GM21825 (cell line): ENCODE results near the gene FAT1.
"Not testable (repeated sequence)": the region's sequence is repeated elsewhere in the genome, so short reads cannot be mapped to it uniquely, and the experiment has no call there.

ENCODE experiments used
- ATAC-seq: cut with Tn5 transposase; IDR thresholded peaks from one replicate; pipeline ENCODE4 v1.9.1; 2021; ENCODE audit warnings: mild to moderate bottlenecking, moderate library complexity; ENCODE audit not compliant: unreplicated experiment

FAT1 gene

GRCh38 chr4:186660403-186660802, 63.3 kb downstream of the FAT1 start:
- ATAC-seq: no peak

DNA sequence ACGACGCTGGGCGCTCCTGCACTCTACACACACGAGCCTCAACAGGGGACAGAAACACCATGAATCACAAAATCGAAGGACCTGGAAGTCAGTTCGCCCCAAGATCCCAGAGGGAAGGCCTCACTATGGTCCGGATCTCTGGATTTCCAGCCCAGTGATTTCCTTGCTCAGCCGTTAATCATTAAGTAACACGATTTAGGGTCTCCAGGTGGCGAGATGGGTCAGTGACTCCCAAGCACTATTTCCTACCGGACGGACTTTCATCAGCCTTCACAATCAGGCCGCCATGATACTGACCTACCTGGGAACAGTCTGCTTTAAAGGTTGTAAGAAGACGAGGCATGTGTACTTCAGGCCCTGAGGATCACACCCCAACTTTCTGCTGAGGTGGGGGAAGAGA, 63.7 kb downstream of the FAT1 start:
- no peak for ATAC-seq

GRCh38 chr4:186659456-186659855, 64.2 kb downstream of the FAT1 start:
- ATAC-seq: not testable (repeated sequence)

- no peak for ATAC-seq
These were observed 65.0 kb downstream of the FAT1 start for GRCh38 chr4:186658657-186659056.

DNA sequence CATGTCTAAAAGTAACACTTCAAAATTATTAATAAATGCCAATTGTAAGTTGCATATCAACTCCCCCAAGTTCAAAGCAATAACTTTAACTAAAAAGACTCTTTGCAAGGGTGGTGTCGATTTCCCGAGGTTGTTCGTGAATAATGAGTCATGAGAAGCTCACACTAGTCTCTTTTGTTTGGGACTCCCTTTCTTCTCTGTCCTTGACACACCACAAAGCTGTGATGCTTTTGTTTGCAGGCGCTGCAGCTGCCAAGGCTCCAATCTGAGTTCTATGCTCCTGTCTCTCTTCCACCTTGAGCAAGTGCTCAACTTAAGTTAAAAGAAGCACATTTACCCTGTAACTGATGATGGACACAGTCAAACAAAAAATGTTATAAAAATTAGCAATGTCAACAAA, 65.9 kb downstream of the FAT1 start:
- ATAC-seq: no peak

DNA sequence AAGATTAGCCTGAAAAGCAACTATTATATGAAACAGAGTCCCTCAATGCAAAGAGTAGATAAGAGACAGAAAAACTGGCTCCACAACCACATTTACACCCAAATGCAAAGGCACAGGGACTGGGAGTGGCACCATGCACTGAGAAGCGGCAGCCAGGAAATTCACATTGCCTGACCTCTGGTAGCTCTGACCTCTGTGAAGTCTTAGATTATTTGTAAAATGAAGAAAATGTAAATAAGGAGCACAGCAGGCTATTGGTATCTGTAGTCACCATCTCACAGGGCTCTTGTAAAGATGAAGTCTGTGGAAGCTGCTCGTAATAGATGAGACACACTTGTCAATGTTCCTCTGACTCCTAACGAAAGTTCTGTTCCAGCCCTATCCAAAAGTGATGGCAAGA, 69.7 kb downstream of the FAT1 start:
- ATAC-seq: no peak

- ATAC-seq: no peak
These were observed 72.0 kb downstream of the FAT1 start for GRCh38 chr4:186651624-186652023.

- ATAC-seq: no peak
These were observed 72.5 kb downstream of the FAT1 start for GRCh38 chr4:186651181-186651603.

DNA sequence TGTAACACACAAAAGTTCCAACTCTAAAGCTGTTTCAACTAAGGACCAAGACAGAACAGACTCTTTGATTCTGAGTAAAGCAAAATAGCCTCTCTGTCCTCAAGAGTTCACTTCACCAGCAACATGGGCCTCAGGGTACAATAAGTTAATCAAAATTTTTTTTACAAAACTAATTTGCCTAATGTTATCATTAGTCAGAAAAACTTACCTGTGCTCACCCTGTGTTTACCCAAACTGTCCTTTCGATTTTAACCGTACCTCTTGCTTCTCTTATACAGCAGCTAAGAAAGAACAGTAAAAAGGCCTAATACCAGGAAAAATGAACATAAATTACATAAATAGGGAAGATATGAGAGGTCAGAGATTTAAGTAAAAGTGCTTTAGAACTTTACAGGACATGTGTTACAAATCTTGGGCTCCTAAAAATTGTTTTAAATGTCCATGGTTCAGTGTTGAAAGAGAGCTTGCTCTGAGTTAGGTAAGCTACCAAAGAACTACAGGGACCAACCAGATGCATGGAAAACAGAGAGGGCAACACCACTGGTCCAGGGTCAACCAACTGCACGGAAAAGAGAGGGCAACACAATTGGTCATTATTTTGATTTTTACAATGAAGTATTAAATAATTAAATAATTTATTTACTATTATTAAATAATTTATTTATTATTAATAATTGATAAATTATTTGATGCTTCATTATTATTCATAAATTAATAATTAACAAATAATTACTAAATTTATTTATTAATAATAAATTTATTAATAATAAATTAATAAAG, 73.1 kb downstream of the FAT1 start:
- ATAC-seq: no peak

GRCh38 chr4:186647821-186648220, 75.8 kb downstream of the FAT1 start:
- ATAC-seq: no peak

DNA sequence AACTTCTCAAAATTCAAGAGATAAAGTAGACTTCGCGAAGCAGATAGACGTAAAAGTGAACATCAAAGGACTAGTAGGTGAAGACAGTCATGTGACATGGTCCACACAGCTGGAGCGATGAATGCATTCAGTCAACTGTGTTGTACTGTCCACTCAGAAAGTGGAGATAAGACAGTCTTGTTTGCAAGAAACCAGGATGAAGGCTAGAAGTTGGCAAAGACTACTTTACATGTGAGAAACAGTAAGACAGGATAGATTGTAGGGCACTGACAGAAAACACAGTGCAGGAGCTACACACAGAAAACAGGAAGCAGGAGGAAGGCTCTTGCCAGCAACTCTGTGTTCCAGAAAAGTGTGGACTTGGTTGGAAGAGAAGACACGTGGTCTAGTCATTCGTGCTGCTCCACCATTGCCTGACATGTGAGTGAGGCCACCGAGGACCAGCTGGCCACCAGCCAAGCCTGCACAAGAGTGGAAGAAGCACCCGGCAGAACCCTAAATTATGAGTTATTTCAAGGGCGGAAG, 78.9 kb downstream of the FAT1 start:
- no peak for ATAC-seq

GRCh38 chr4:186644311-186644638, 79.4 kb downstream of the FAT1 start:
- no peak for ATAC-seq

DNA sequence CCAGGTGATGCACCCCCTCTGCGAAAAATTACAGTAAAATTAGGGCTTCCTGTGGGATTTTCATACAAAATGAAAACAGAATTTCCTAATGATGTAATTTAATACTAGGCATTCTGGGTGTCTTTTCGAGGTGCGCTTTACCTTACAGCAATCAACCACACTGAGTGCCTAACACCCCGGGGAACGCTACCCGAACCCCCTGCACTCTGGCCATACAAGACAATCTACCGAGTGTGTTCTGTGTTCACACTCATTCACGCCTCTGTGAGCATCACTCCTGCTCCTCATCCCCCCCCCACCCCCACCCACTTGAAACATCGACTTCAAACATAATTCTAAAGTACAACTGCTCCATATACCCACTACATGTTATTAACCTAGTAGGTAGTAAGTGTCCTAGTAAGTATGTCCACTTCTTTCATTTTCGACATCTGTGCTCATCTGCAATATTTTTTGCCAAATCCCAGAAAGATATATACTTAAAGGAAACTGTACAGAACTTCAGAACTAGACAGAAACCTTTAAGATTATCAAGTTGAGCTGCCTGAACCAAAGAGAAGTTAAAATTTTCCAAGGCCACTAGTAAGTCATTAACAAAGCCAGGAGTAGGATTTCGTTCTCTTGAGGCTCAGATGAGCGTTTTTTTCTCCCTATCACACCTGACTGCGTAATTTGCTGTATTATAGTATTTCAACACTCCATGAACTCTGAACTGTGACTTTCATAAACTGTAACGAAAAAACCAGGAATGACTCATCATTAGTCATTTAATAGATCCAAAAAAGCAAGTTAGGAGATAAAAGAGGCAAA, 80.0 kb downstream of the FAT1 start:
- ATAC-seq: no peak

GRCh38 chr4:186642998-186643397, 80.7 kb downstream of the FAT1 start:
- ATAC-seq: no peak

DNA sequence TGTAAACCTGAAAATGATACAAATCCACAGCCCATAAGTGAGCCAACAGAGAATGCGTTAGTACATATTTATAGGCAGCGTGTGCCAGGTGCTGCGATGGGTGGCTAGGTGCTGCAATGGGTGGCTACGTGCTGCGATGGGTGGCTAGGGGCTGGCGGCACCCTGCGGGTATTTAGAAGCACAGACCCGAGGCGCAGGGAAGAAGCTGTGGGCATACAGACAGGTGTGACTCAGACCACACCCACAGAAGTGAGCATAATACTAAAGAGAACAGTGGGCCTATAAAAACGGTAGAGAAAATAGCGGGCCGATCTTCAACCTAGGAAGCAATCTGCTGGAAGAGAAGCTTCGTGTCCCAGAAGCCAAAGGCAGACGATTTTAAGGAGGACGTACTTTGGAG, 81.1 kb downstream of the FAT1 start:
- no peak for ATAC-seq

DNA sequence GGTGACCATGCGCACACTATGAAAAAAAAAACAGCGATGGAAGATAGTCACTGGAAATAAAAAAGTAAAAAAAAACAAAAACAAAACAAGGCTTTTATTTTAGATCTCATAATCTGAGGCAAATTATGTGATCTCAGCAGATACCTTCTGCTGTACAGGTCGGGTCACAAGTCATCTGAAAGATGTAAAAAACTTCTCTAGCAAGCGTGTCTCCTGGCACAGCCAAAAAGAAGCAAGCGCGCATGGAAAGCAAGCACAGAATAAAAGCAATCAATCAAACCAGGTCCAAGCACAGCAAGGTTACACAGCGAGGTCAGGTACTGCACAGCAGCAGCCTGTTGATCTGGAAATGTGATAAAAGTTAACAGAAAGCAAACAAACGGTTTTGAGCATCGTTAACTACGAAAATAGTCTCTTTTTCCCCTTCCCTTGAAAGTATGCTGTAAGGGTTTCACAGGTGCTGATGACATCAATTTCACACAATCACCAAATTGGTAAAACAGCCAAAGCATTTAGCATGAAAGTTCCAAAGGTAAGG, 89.0 kb downstream of the FAT1 start:
- ATAC-seq: no peak

DNA sequence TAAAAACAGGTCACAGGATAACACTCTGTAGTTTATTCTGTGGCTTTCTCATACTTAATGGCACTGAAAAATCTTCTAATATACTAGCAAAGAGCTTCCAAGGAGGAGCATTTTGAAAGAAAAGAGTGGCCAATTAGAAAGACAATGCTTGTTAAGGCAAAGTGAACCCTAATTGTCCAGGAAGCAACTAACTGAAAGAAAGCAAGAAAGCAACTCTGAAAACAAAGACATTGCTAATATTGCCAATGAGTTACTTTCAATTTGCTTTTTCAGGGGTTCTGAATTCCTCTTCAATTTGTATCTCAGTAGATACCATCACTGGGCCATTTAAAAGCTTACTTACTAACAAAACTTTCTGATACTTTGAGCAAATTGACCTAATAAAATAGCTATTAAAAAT, 89.8 kb downstream of the FAT1 start:
- no peak for ATAC-seq

- no peak for ATAC-seq
These were observed 93.5 kb downstream of the FAT1 start for GRCh38 chr4:186630128-186630527.

GRCh38 chr4:186628058-186628711, 95.5 kb downstream of the FAT1 start:
- no peak for ATAC-seq

- no peak for ATAC-seq
These were observed 96.3 kb downstream of the FAT1 start for GRCh38 chr4:186627226-186627865.

- ATAC-seq: no peak
These were observed 98.7 kb downstream of the FAT1 start for GRCh38 chr4:186624951-186625350.
